Panc1 (cell line): ENCODE measurements around the gene FIG4.

ENCODE experiments used
- POLR2AphosphoS5 ChIP-seq: IDR thresholded peaks from 2 replicates; pipeline ENCODE4 v1.6.1; 2012; ENCODE audit warnings: mild to moderate bottlenecking, low read depth, low read length, moderate library complexity
- SIN3A ChIP-seq: IDR thresholded peaks from 2 replicates; pipeline ENCODE4 v1.6.1; 2012; ENCODE audit warnings: low read depth, mild to moderate bottlenecking, low read length, moderate library complexity, borderline replicate concordance; ENCODE audit not compliant: insufficient read depth
- TF ChIP-seq, protein P1 (sequence below): fragments of 450-650 bp; IDR thresholded peaks from 2 replicates; pipeline ENCODE4 v1.5.1; 2017; ENCODE audit warnings: mild to moderate bottlenecking

DNA sequence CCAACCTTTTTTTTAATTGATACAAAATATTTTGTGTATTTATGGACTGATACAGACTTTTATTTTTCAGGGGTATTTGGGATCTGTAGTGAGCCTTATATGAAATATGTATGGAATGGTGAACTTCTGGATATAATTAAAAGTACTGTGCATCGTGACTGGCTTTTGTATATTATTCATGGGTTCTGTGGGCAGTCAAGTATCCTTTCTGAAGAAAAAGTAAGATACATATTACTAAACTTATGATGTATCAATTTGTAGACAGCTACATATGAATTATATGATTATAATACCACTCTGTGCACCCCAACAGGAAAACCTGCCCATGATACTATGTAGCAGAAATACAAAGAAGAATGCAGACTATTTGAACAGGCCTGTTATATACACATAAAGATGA, 47.2 kb downstream of the FIG4 start:
- TF ChIP-seq SIN3A (no peak), POLR2AphosphoS5 (no peak)
- TF ChIP-seq, protein P1, sequence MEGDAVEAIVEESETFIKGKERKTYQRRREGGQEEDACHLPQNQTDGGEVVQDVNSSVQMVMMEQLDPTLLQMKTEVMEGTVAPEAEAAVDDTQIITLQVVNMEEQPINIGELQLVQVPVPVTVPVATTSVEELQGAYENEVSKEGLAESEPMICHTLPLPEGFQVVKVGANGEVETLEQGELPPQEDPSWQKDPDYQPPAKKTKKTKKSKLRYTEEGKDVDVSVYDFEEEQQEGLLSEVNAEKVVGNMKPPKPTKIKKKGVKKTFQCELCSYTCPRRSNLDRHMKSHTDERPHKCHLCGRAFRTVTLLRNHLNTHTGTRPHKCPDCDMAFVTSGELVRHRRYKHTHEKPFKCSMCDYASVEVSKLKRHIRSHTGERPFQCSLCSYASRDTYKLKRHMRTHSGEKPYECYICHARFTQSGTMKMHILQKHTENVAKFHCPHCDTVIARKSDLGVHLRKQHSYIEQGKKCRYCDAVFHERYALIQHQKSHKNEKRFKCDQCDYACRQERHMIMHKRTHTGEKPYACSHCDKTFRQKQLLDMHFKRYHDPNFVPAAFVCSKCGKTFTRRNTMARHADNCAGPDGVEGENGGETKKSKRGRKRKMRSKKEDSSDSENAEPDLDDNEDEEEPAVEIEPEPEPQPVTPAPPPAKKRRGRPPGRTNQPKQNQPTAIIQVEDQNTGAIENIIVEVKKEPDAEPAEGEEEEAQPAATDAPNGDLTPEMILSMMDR, result no peak
